ENCODE measurements around the gene ADAMTS14.

ADAMTS14 gene

GRCh38 chr10:70797840-70798239, 125.5 kb downstream of the ADAMTS14 start:
- DNase-seq, result no peak

GRCh38 chr10:70799124-70799523, 126.8 kb downstream of the ADAMTS14 start:
- no peak for DNase-seq

GRCh38 chr10:70801854-70802253, 129.5 kb downstream of the ADAMTS14 start:
- no peak for DNase-seq

GRCh38 chr10:70803775-70804420, 131.6 kb downstream of the ADAMTS14 start:
- peak; percentile 95 for DNase-seq

GRCh38 chr10:70804421-70804808, 132.1 kb downstream of the ADAMTS14 start:
- DNase-seq, result peak; percentile 55

- no peak for DNase-seq
Measured at GRCh38 chr10:70805619-70806215, 133.4 kb downstream of the ADAMTS14 start.

GRCh38 chr10:70806841-70807240, 134.5 kb downstream of the ADAMTS14 start:
- no peak for DNase-seq

- DNase-seq, result no peak
Measured at GRCh38 chr10:70807556-70807955, 135.2 kb downstream of the ADAMTS14 start.

GRCh38 chr10:70809011-70809611, 136.8 kb downstream of the ADAMTS14 start:
- DNase-seq, result no peak

- no peak for DNase-seq
Measured at GRCh38 chr10:70809726-70810125, 137.4 kb downstream of the ADAMTS14 start.

- no peak for DNase-seq
Measured at GRCh38 chr10:70810967-70811366, 138.7 kb downstream of the ADAMTS14 start.

- DNase-seq, result no peak
Measured at GRCh38 chr10:70811881-70812280, 139.6 kb downstream of the ADAMTS14 start.

Measured in NCI-H1092 treated with DMSO at 0.1 percent for 48 hours (cell line).